H1 (cell line): ENCODE measurements around the gene PPA2. TPM values are rescaled to one million over a fixed set of nuclear protein-coding genes. Genes with fewer than 3 reads are reported as not detected.

Source experiments
- CTCF ChIA-PET: fragments of 300-600 bp; sonication (Branson Sonifier 250); formaldehyde crosslinking; loops from one replicate; lab custom pipeline; 2021; ENCODE audit not compliant: partially characterized antibody; lab: Charles Lee
- POLR2A ChIA-PET: fragments of 300-600 bp; sonication (Branson Sonifier 250); formaldehyde crosslinking; loops from one replicate; lab custom pipeline; 2021; ENCODE audit warnings: inconsistent platforms; ENCODE audit not compliant: partially characterized antibody; lab: Charles Lee
- DNase-seq, 2 experiments: peaks; one replicate each; pipeline versions ENCODE4 v3.0.0 to v3.0.0-alpha.2; 2010 to 2022; ENCODE audit warnings: low spot score in 2 of 2, low read depth in 1 of 2, mixed read lengths in 1 of 2
- FAIRE-seq: peaks from 2 replicates; lab custom pipeline; 2011; peaks lifted over from hg19 to GRCh38; lab: Jason Lieb, UNC
- H2AFZ ChIP-seq: 2 replicates; pipeline ENCODE4 v1.8.1; 2012; ENCODE audit warnings: low read length, inconsistent platforms
- H2AK5ac ChIP-seq: 2 replicates; pipeline ENCODE4 v1.6.1; 2013; ENCODE audit warnings: low read depth, low read length
- H2BK120ac ChIP-seq: replicated peaks from 2 replicates; pipeline ENCODE3; 2013; ENCODE audit warnings: low read depth, low read length, inconsistent platforms
- H2BK12ac ChIP-seq: 2 replicates; pipeline ENCODE4 v1.6.1; 2013; ENCODE audit warnings: low read depth, low read length
- H2BK15ac ChIP-seq: 2 replicates; pipeline ENCODE4 v1.6.1; 2013; ENCODE audit warnings: low read length
- H2BK20ac ChIP-seq: 2 replicates; pipeline ENCODE4 v1.6.1; 2013; ENCODE audit warnings: low read length
- H2BK5ac ChIP-seq: 2 replicates; pipeline ENCODE4 v1.6.1; 2013; ENCODE audit warnings: low read depth, low read length
- H3K14ac ChIP-seq: 2 replicates; pipeline ENCODE4 v1.6.1; 2013; ENCODE audit warnings: inconsistent platforms; ENCODE audit not compliant: insufficient read length
- H3K18ac ChIP-seq: 2 replicates; pipeline ENCODE4 v1.6.1; 2013; ENCODE audit warnings: low read length; ENCODE audit errors: extremely low read depth
- H3K23ac ChIP-seq: 2 replicates; pipeline ENCODE4 v1.6.1; 2013; ENCODE audit warnings: inconsistent platforms; ENCODE audit not compliant: insufficient read length
- H3K23me2 ChIP-seq: 2 replicates; pipeline ENCODE4 v1.6.1; 2013; ENCODE audit warnings: low read depth, low read length
- H3K27ac ChIP-seq: 2 replicates; pipeline ENCODE4 v1.6.1; 2011; ENCODE audit warnings: low read depth, low read length, inconsistent platforms
- H3K27me3 ChIP-seq, 4 experiments: replicated peaks in 1 of 4; 1 replicate in 1 of 4; 2 replicates in 3 of 4; pipeline versions ENCODE4 v1.6.1 to v1.8.1; 2011 to 2013; ENCODE audit warnings: low read length in 3 of 4, mild to moderate bottlenecking in 3 of 4, inconsistent platforms in 2 of 4, mixed read lengths in 2 of 4, moderate library complexity in 1 of 4; ENCODE audit not compliant: control insufficient read depth in 3 of 4, insufficient read depth in 3 of 4; ENCODE audit errors: extremely low read depth in 1 of 4
- H3K36me3 ChIP-seq, 4 experiments: 2 replicates each; pipeline versions ENCODE4 v1.6.1 to v1.8.1; 2011 to 2013; ENCODE audit warnings: mild to moderate bottlenecking in 4 of 4, low read length in 3 of 4, moderate library complexity in 2 of 4, control low read depth in 1 of 4, inconsistent platforms in 1 of 4; ENCODE audit not compliant: insufficient read depth in 4 of 4, control insufficient read depth in 2 of 4
- H3K4ac ChIP-seq: replicated peaks from 2 replicates; pipeline ENCODE3; 2013; ENCODE audit warnings: low read length, low read depth, mixed read lengths, inconsistent platforms; ENCODE audit not compliant: insufficient read length
- H3K4me1 ChIP-seq, 4 experiments: replicated peaks in 1 of 4; 1 replicate in 1 of 4; 2 replicates in 3 of 4; pipeline versions ENCODE4 v1.6.1 to v1.8.1; 2011 to 2013; ENCODE audit warnings: low read length in 3 of 4, inconsistent platforms in 2 of 4, mixed read lengths in 1 of 4; ENCODE audit not compliant: insufficient read depth in 4 of 4, control insufficient read depth in 3 of 4
- H3K4me2 ChIP-seq, 2 experiments: 2 replicates each; pipeline versions ENCODE4 v1.6.1 to v1.8.1; 2011 to 2013; ENCODE audit warnings: low read depth in 2 of 2, low read length in 2 of 2, control low read depth in 1 of 2, inconsistent platforms in 1 of 2, mild to moderate bottlenecking in 1 of 2; ENCODE audit not compliant: insufficient read depth in 1 of 2
- H3K4me3 ChIP-seq, 4 experiments: fragments of 200-600, 300-600 bp in 1 of 4; sonication (generic), shearing (Covaris generic), sonication (Bioruptor Twin) in 1 of 4; 2 replicates each; pipeline versions ENCODE4 v1.5.1 to v1.8.1; 2011 to 2016; ENCODE audit warnings: low read length in 4 of 4, low read depth in 3 of 4, control low read depth in 2 of 4, inconsistent platforms in 2 of 4, mild to moderate bottlenecking in 2 of 4, mixed read lengths in 1 of 4, moderate library complexity in 1 of 4; ENCODE audit not compliant: insufficient read depth in 2 of 4; ENCODE audit errors: extremely low read depth in 1 of 4
- H3K56ac ChIP-seq: replicated peaks from 2 replicates; pipeline ENCODE3; 2013; ENCODE audit warnings: low read depth, mild to moderate bottlenecking, mixed read lengths, low read length, inconsistent platforms; ENCODE audit not compliant: insufficient read length
- H3K79me1 ChIP-seq: 2 replicates; pipeline ENCODE4 v1.6.1; 2013; ENCODE audit warnings: low read depth, low read length, control low read depth
- H3K79me2 ChIP-seq, 2 experiments: 2 replicates each; pipeline versions ENCODE4 v1.6.1 to v1.8.1; 2012 to 2013; ENCODE audit warnings: low read length in 2 of 2, mild to moderate bottlenecking in 2 of 2, inconsistent platforms in 1 of 2; ENCODE audit not compliant: insufficient read depth in 2 of 2, control insufficient read depth in 1 of 2
- H3K9ac ChIP-seq, 4 experiments: replicated peaks in 1 of 4; 1 replicate in 1 of 4; 2 replicates in 3 of 4; pipeline versions ENCODE4 v1.6.1 to v1.8.1; 2011 to 2013; ENCODE audit warnings: low read depth in 3 of 4, low read length in 3 of 4, control low read depth in 2 of 4, mild to moderate bottlenecking in 2 of 4, moderate library complexity in 2 of 4, inconsistent platforms in 1 of 4; ENCODE audit errors: extremely low read depth in 1 of 4
- H3K9me3 ChIP-seq, 2 experiments: 2 replicates each; pipeline versions ENCODE4 v1.6.1 to v1.8.1; 2012 to 2013; ENCODE audit warnings: mild to moderate bottlenecking in 2 of 2, moderate library complexity in 2 of 2, control low read depth in 1 of 2, inconsistent platforms in 1 of 2, low read depth in 1 of 2, low read length in 1 of 2, mixed read lengths in 1 of 2; ENCODE audit not compliant: insufficient read depth in 2 of 2
- H4K20me1 ChIP-seq, 2 experiments: replicated peaks in 1 of 2; 2 replicates each; pipeline versions ENCODE3 to v1.8.1; 2011 to 2013; ENCODE audit warnings: inconsistent platforms in 2 of 2, low read length in 2 of 2, mild to moderate bottlenecking in 1 of 2; ENCODE audit not compliant: insufficient read depth in 2 of 2, control insufficient read depth in 1 of 2
- H4K5ac ChIP-seq: 2 replicates; pipeline ENCODE4 v1.6.1; 2013; ENCODE audit warnings: low read length, low read depth, mixed read lengths, inconsistent platforms; ENCODE audit not compliant: insufficient read length
- H4K8ac ChIP-seq: 2 replicates; pipeline ENCODE4 v1.8.0; 2013; ENCODE audit warnings: mild to moderate bottlenecking, moderate library complexity, low read length, inconsistent platforms; ENCODE audit not compliant: insufficient read depth; ENCODE audit errors: extremely low read depth
- H4K91ac ChIP-seq: replicated peaks from 2 replicates; pipeline ENCODE3; 2013; ENCODE audit warnings: low read length, mixed read lengths, inconsistent platforms; ENCODE audit not compliant: insufficient read length
- CREB1 ChIP-seq: IDR thresholded peaks from 2 replicates; pipeline ENCODE4 v1.6.1; 2012; ENCODE audit warnings: inconsistent platforms
- CTBP2 ChIP-seq: IDR thresholded peaks from 2 replicates; pipeline ENCODE4 v1.7.0; 2011; ENCODE audit warnings: borderline replicate concordance, mild to moderate bottlenecking, moderate library complexity, mixed read lengths, low read length; ENCODE audit not compliant: insufficient read depth, insufficient read length
- E2F6 ChIP-seq: IDR thresholded peaks from 2 replicates; pipeline ENCODE4 v1.6.1; 2012; ENCODE audit warnings: inconsistent platforms
- EGR1 ChIP-seq: IDR thresholded peaks from 2 replicates; pipeline ENCODE4 v1.6.1; 2011; ENCODE audit warnings: low read depth, low read length, borderline replicate concordance
- EP300 ChIP-seq, 2 experiments: IDR thresholded peaks; 1 replicate in 1 of 2; 2 replicates in 1 of 2; pipeline ENCODE4 v1.6.1; 2011 to 2012; ENCODE audit warnings: low read depth in 2 of 2, low read length in 2 of 2, mild to moderate bottlenecking in 2 of 2, borderline replicate concordance in 1 of 2, inconsistent platforms in 1 of 2, moderate library complexity in 1 of 2
- GTF2F1 ChIP-seq: IDR thresholded peaks from 2 replicates; pipeline ENCODE4 v1.6.1; 2012; ENCODE audit warnings: low read depth, low read length, improper control_type of control experiment, borderline replicate concordance
- KDM1A ChIP-seq: fragments of 200-600, 300-600 bp; sonication (generic); IDR thresholded peaks from 2 replicates; pipeline ENCODE4 v1.7.1; 2016; ENCODE audit warnings: mild to moderate bottlenecking, low read length, borderline replicate concordance
- RFX5 ChIP-seq: IDR thresholded peaks from 2 replicates; pipeline ENCODE4 v1.6.1; 2011; ENCODE audit warnings: low read depth, low read length, improper control_type of control experiment, borderline replicate concordance
- SAP30 ChIP-seq: fragments of 300-600 bp; sonication (generic); IDR thresholded peaks from 2 replicates; pipeline ENCODE4 v1.7.1; 2012; ENCODE audit warnings: low read length, moderate library complexity, mild to moderate bottlenecking, inconsistent platforms; ENCODE audit not compliant: insufficient read depth, insufficient replicate concordance
- SIN3A ChIP-seq, 2 experiments: IDR thresholded peaks in 1 of 2; conservative IDR thresholded peaks in 1 of 2; 2 replicates each; pipeline ENCODE4 v1.6.1; 2011 to 2012; ENCODE audit warnings: low read length in 2 of 2, improper control_type of control experiment in 1 of 2, low read depth in 1 of 2, mild to moderate bottlenecking in 1 of 2
- SIX5 ChIP-seq: IDR thresholded peaks from 2 replicates; pipeline ENCODE4 v1.6.1; 2011; ENCODE audit warnings: mild to moderate bottlenecking, low read depth, low read length
- TAF1 ChIP-seq: IDR thresholded peaks from 2 replicates; pipeline ENCODE4 v1.6.1; 2011; ENCODE audit warnings: mild to moderate bottlenecking, low read depth, low read length
- TAF7 ChIP-seq: optimal IDR thresholded peaks from 2 replicates; pipeline ENCODE3; 2011; ENCODE audit warnings: low read depth, mild to moderate bottlenecking, inconsistent platforms, low read length, moderate library complexity, borderline replicate concordance
- WGBS, 2 experiments: shearing (Covaris generic) in 1 of 2; methylation state at CpG; one replicate each; pipeline versions ENCODE4 v1.1.6 to v1.1.7; 2013 to 2015; ENCODE audit warnings: low lambda C conversion rate in 2 of 2, mixed read lengths in 2 of 2, inconsistent platforms in 1 of 2, low coverage in 1 of 2, missing lambda C conversion rate in 1 of 2; ENCODE audit not compliant: insufficient replicate concordance in 2 of 2, insufficient coverage in 1 of 2, insufficient read length in 1 of 2; ENCODE audit errors: extremely low coverage in 1 of 2, missing lambda C conversion rate in 1 of 2; 5-methylcytosine and 5-hydroxymethylcytosine counted together
- polyA plus RNA-seq, 7 experiments: library from polyadenylated mRNA; depleted of rRNA in 3 of 7; stranded (reverse) in 5 of 7; unstranded in 2 of 7; fragments of >200 nt in 5 of 7; fragments of 200-250 nt in 2 of 7; gene quantifications; 1 replicate in 5 of 7; 2 replicates in 1 of 7; 4 replicates in 1 of 7; pipeline versions ENCODE4 v1.2.1 to v1.2.3, GENCODE V29; 2011 to 2013; ENCODE audit warnings: missing spikeins in 2 of 7, mixed read lengths in 2 of 7
- total RNA-seq: library from RNA; stranded (reverse); fragmentation: NEBNext Ultra II Directional; extraction: Animal tissue kit (Norgen Biotek cat#: 25700); gene quantifications from 2 replicates; pipeline ENCODE4 v1.2.1, GENCODE V29; 2021

PPA2 gene
- total and polyA plus RNA-seq, 2 of the 8 experiments (the other 6 are each of a cell fraction or from before 2014, with no cell fraction given) = 24.9 to 62.7 TPM

GRCh38 chr4:105455182-105455581 is 18.7 kb downstream of the PPA2 start:
- Histone ChIP-seq H3K56ac (no peak overlapping the region), H3K9me3 (no peaks in the 10 kb centered on the region), H2BK12ac (no peak overlapping the region), H3K27me3 (no peaks in the 10 kb centered on the region), H2AFZ (no peak overlapping the region), H2BK120ac (no peak overlapping the region), H3K4me2 (no peak overlapping the region), H3K14ac (no peak overlapping the region), H3K79me2 (peaks cover 0 to 7% of the 10 kb centered on the region in 2 experiments; a peak in 2 of 4 replicates), H4K8ac (no peak overlapping the region), H3K36me3 (peaks cover 0 to 3% (median 0%) of the 10 kb centered on the region in 4 experiments; a peak in 2 of 8 replicates), H3K18ac (no peak overlapping the region), H2BK15ac (no peak overlapping the region), H2BK20ac (no peak overlapping the region), H3K4me3 (no peak overlapping the region), H3K9ac (no peak overlapping the region), H4K91ac (no peak overlapping the region), H3K4me1 (no peaks in the 10 kb centered on the region), H4K5ac (no peak overlapping the region), H3K4ac (no peak overlapping the region), H3K23me2 (no peaks in the 10 kb centered on the region), H4K20me1 (peaks cover 2% of the 10 kb centered on the region in 2 experiments), H2AK5ac (no peak overlapping the region), H3K79me1 (no peaks in the 10 kb centered on the region), H3K23ac (no peak overlapping the region), H3K27ac (no peak overlapping the region), H2BK5ac (no peak overlapping the region)
- ChIA-PET CTCF (interaction anchor here (1.0 to 1.4 kb wide), 3 partner anchors 12 to 104 kb away, joined by 3 read pairs; no protein-coding TSS in a partner anchor), POLR2A (no interaction called here)
- no peak for FAIRE-seq
- WGBS, 2 experiments = 92% methylated on average over 4 of the region's 4 CpGs; no CpG with 5 or more reads in 1 of the 2 experiments
- no peak for DNase-seq
- TF ChIP-seq KDM1A = no peak
- no peak for TF ChIP-seq TAF1
- TF ChIP-seq TAF7 = no peak
- TF ChIP-seq RFX5 = no peak
- TF ChIP-seq CTBP2 = no peak
- TF ChIP-seq SIX5 = no peak
- no peak for TF ChIP-seq CREB1
- TF ChIP-seq GTF2F1 = no peak
- TF ChIP-seq SAP30 = no peak
- TF ChIP-seq EP300 (IDR thresholded peaks at IDR 0.05; ENCODE audit: borderline replicate concordance in 1 of 2, low read depth in 2 of 2, low read length in 2 of 2) = no peak
- TF ChIP-seq EGR1 = no peak
- no peak for TF ChIP-seq E2F6
- no peak for TF ChIP-seq SIN3A (conservative IDR thresholded peaks at IDR 0.05 in 1 of 2, IDR thresholded peaks at IDR 0.05 in 1 of 2; ENCODE audit: low read depth in 1 of 2, low read length in 2 of 2)
